ENCODE data around the gene SYT1. TPM values are rescaled to one million over a fixed set of nuclear protein-coding genes. Genes with fewer than 3 reads are reported as not detected.
A peak's percentile ranks its signal among the peaks of the same experiment; 100 is the strongest.

The SYT1 gene
- total RNA-seq, 1 experiment from 2014 or later = 80.9 TPM

DNA sequence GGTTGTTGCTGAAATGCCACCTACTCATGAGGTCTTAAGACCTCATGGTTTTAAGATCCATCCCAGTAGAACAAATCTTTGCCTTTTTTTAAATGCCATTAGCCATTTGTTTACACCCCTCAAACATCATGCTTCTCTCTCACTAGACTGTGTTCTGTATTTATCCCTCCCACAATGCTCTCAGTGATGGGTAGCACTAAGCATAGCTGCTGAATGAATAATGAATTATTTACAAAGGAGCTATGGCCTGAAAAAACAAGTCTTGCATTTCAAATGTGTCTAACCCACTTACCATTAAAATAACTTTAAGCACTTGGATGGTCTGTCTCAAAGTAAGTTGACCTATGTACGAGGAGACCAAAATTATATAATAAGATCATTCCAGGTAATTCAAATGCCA, 491.6 kb downstream of the SYT1 start:
- H3K4me3 ChIP-seq (ENCODE audit: low read depth, low read length, poor library complexity, severe bottlenecking) = no peak overlapping the region

DNA sequence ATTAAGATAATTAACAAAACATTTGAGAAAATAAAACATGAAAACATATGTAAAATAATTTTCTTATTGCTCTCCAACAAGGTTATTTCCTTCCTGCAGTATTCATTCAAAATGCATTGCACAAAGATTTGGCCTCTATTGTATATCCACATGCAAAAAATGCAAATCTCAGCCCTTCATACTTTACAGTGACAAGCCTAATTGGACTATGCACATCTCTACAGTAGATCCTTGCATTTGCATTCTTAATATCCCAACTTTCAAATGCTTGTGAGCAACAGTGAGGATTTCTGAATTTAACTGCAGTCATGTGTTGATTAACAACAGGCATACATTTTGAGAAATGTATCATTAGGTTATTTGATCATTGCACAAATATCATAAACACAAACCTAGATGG, 492.5 kb downstream of the SYT1 start:
- CTCF ChIA-PET = no interaction called here
- no peak overlapping the region for H3K4me3 ChIP-seq (ENCODE audit: low read depth, low read length, poor library complexity, severe bottlenecking)
- H3K4me1 ChIP-seq (ENCODE audit: insufficient read depth, low read length, poor library complexity, severe bottlenecking) = peaks cover under 1% of the 10 kb centered on the region
- intact Hi-C loops (cut with micrococcal nuclease; ENCODE audit: unreplicated experiment) = no loop called here
- POLR2A ChIA-PET (ENCODE audit: low non-redundant PET) = no interaction called here
- no TSS peak for BruUV-seq (replicated peaks)
- peaks cover 15% of the 10 kb centered on the region for H3K36me3 ChIP-seq (ENCODE audit: insufficient read depth, low read length, poor library complexity, severe bottlenecking)
- TF ChIP-seq, protein P1, sequence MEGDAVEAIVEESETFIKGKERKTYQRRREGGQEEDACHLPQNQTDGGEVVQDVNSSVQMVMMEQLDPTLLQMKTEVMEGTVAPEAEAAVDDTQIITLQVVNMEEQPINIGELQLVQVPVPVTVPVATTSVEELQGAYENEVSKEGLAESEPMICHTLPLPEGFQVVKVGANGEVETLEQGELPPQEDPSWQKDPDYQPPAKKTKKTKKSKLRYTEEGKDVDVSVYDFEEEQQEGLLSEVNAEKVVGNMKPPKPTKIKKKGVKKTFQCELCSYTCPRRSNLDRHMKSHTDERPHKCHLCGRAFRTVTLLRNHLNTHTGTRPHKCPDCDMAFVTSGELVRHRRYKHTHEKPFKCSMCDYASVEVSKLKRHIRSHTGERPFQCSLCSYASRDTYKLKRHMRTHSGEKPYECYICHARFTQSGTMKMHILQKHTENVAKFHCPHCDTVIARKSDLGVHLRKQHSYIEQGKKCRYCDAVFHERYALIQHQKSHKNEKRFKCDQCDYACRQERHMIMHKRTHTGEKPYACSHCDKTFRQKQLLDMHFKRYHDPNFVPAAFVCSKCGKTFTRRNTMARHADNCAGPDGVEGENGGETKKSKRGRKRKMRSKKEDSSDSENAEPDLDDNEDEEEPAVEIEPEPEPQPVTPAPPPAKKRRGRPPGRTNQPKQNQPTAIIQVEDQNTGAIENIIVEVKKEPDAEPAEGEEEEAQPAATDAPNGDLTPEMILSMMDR (conservative IDR thresholded peaks at IDR 0.05; ENCODE audit: low read depth, low read length) = no peak
- TF ChIP-seq EZH2 (IDR thresholded peaks at IDR 0.05; ENCODE audit: borderline replicate concordance, low read depth, low read length, poor library complexity, severe bottlenecking) = no peak
- no peak overlapping the region for H3K27ac ChIP-seq (ENCODE audit: low read depth, low read length, poor library complexity, severe bottlenecking)
- H3K27me3 ChIP-seq (replicated peaks; ENCODE audit: insufficient read depth, low read depth, low read length, poor library complexity) = no peaks in the 10 kb centered on the region
- DNase-seq (ENCODE audit: low spot score) = no peak
- no peaks in the 10 kb centered on the region for H3K9me3 ChIP-seq (ENCODE audit: low read depth, low read length, poor library complexity, severe bottlenecking)

More for the DNA sequence above, 491.6 kb downstream of the SYT1 start:
- CTCF ChIA-PET = no interaction called here
- no peak for DNase-seq (ENCODE audit: low spot score)
- peaks cover 9% of the 10 kb centered on the region for H3K4me1 ChIP-seq (ENCODE audit: insufficient read depth, low read length, poor library complexity, severe bottlenecking)
- TF ChIP-seq, protein P1 (conservative IDR thresholded peaks at IDR 0.05; ENCODE audit: low read depth, low read length) = no peak
- no peak for TF ChIP-seq EZH2 (IDR thresholded peaks at IDR 0.05; ENCODE audit: borderline replicate concordance, low read depth, low read length, poor library complexity, severe bottlenecking)
- H3K27me3 ChIP-seq (replicated peaks; ENCODE audit: insufficient read depth, low read depth, low read length, poor library complexity) = no peaks in the 10 kb centered on the region
- POLR2A ChIA-PET (ENCODE audit: low non-redundant PET) = no interaction called here
- no TSS peak for BruUV-seq (replicated peaks)
- H3K27ac ChIP-seq (ENCODE audit: low read depth, low read length, poor library complexity, severe bottlenecking) = no peak overlapping the region
- intact Hi-C loops (cut with micrococcal nuclease; ENCODE audit: unreplicated experiment) = no loop called here
- peaks cover 15% of the 10 kb centered on the region for H3K36me3 ChIP-seq (ENCODE audit: insufficient read depth, low read length, poor library complexity, severe bottlenecking)
- H3K9me3 ChIP-seq (ENCODE audit: low read depth, low read length, poor library complexity, severe bottlenecking) = no peaks in the 10 kb centered on the region

DNA sequence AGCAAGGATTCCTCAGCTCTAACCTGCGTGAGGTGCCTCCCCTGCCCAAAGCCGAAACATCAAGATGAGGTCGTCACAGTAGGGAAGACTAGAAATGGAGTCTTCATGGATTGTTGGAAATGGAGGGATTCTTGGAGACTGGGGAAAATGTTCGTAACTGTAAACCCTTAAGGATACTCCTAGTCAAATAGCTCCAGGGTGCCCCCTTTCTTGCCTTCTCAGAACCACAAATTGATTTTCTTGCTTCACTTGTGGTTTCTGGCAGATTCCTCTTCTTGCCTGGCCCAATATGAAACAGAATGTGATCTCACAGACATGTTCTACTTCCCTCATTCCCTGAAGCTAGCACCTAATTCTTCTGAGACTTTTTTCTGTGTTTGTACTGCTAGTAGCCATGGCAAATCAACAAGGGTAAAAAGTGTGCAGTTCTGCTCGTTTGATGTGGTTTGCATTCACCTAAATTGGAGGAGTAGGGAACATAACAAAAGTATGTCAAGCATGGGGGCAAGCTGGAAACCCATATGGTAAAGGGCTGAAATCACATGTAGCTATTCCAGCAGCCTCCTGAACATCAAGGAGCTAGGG, 494.2 kb downstream of the SYT1 start:
- Histone ChIP-seq H3K27me3 (replicated peaks; ENCODE audit: insufficient read depth, low read depth, low read length, poor library complexity) (no peaks in the 10 kb centered on the region), H3K27ac (ENCODE audit: low read depth, low read length, poor library complexity, severe bottlenecking) (no peak overlapping the region), H3K4me3 (ENCODE audit: low read depth, low read length, poor library complexity, severe bottlenecking) (no peak overlapping the region), H3K9me3 (ENCODE audit: low read depth, low read length, poor library complexity, severe bottlenecking) (no peaks in the 10 kb centered on the region), H3K36me3 (ENCODE audit: insufficient read depth, low read length, poor library complexity, severe bottlenecking) (peaks cover 10% of the 10 kb centered on the region), H3K4me1 (ENCODE audit: insufficient read depth, low read length, poor library complexity, severe bottlenecking) (no peaks in the 10 kb centered on the region)
- intact Hi-C loops (cut with micrococcal nuclease; ENCODE audit: unreplicated experiment) = no loop called here
- CTCF ChIA-PET = no interaction called here
- POLR2A ChIA-PET (ENCODE audit: low non-redundant PET) = no interaction called here
- no peak for DNase-seq (ENCODE audit: low spot score)
- no TSS peak for BruUV-seq (replicated peaks)
- TF ChIP-seq EZH2 (IDR thresholded peaks at IDR 0.05; ENCODE audit: borderline replicate concordance, low read depth, low read length, poor library complexity, severe bottlenecking) = no peak
- TF ChIP-seq, protein P1 (conservative IDR thresholded peaks at IDR 0.05; ENCODE audit: low read depth, low read length) = 0 out of 2 replicates have a peak, but pooled peaks have one; percentile 25

All from A673 (cell line).